Natural killer cell (primary cell): ENCODE measurements around the gene HDAC3. TPM values are rescaled to one million over a fixed set of nuclear protein-coding genes. Genes with fewer than 3 reads are reported as not detected.

Source experiments
- ATAC-seq, 3 donors: fragments of 150-1000 bp in 2 of 3; fragments of 200-7000 bp in 1 of 3; cut with Tn5 transposase; 1 replicate in 1 of 3; 2 replicates in 2 of 3; pipeline ENCODE4 v1.10.0; 2021; ENCODE audit warnings: mild to moderate bottlenecking in 2 of 3, moderate library complexity in 2 of 3
- DNase-seq, 2 donors: peaks; one replicate each; pipeline versions ENCODE4 v3.0.0 to v3.0.0-alpha.2; 2013 to 2021; ENCODE audit warnings: mixed read lengths in 1 of 2
- H3K27ac ChIP-seq: one replicate; pipeline ENCODE4 v1.5.1; 2013; ENCODE audit warnings: mild to moderate bottlenecking, low read length
- H3K27me3 ChIP-seq: one replicate; pipeline ENCODE4 v1.6.1; 2013; ENCODE audit warnings: low read length; ENCODE audit not compliant: control insufficient read depth, insufficient read depth
- H3K36me3 ChIP-seq: one replicate; pipeline ENCODE4 v1.6.1; 2013; ENCODE audit warnings: low read length; ENCODE audit not compliant: control insufficient read depth, insufficient read depth
- H3K4me1 ChIP-seq: one replicate; pipeline ENCODE4 v1.6.1; 2013; ENCODE audit warnings: low read length; ENCODE audit not compliant: control insufficient read depth, insufficient read depth
- H3K4me3 ChIP-seq: one replicate; pipeline ENCODE4 v1.5.1; 2013; ENCODE audit warnings: low read length
- H3K9me3 ChIP-seq: one replicate; pipeline ENCODE4 v1.6.1; 2013; ENCODE audit warnings: low read length; ENCODE audit not compliant: control insufficient read depth, insufficient read depth
- H3K27ac Mint-ChIP-seq, 2 donors: one replicate each; pipeline ENCODE4 v1.8.0; 2022; ENCODE audit warnings: mild to moderate bottlenecking in 2 of 2, mixed read lengths in 2 of 2, moderate library complexity in 1 of 2
- H3K27me3 Mint-ChIP-seq, 2 donors: one replicate each; pipeline ENCODE4 v1.8.0; 2022; ENCODE audit warnings: low read depth in 2 of 2, mixed read lengths in 2 of 2
- H3K36me3 Mint-ChIP-seq: one replicate; pipeline ENCODE4 v1.8.0; 2022; ENCODE audit warnings: mixed read lengths
- H3K4me1 Mint-ChIP-seq, 2 donors: one replicate each; pipeline ENCODE4 v1.8.0; 2022; ENCODE audit warnings: mixed read lengths in 2 of 2
- H3K4me3 Mint-ChIP-seq: one replicate; pipeline ENCODE4 v1.8.0; 2022; ENCODE audit warnings: mild to moderate bottlenecking, moderate library complexity, mixed read lengths
- H3K9me3 Mint-ChIP-seq, 2 donors: one replicate each; pipeline ENCODE4 v1.8.0; 2022; ENCODE audit warnings: mixed read lengths in 2 of 2
- CTCF ChIP-seq: fragments of 200-600 bp; IDR thresholded peaks from one replicate; pipeline ENCODE4 v1.8.0; 2022; ENCODE audit warnings: antibody characterized with exemption
- WGBS: methylation state at CpG from one replicate; pipeline ENCODE4 v1.1.7; 2013; ENCODE audit warnings: missing lambda C conversion rate; ENCODE audit not compliant: insufficient coverage; 5-methylcytosine and 5-hydroxymethylcytosine counted together
- intact Hi-C: fragments of 100-400 bp; cut with micrococcal nuclease; formaldehyde crosslinking; loops from one replicate; pipeline ENCODE4 v1.14.2; 2022
- total RNA-seq, 4 donors: library from RNA; stranded (reverse); fragments of 120-200 nt in 1 of 4; gene quantifications; one replicate each; pipeline versions ENCODE4 v1.2.3 to v1.2.4, GENCODE V29; 2013 to 2022

HDAC3 gene
- total RNA-seq, 3 donors from 2014 or later (not counting 1 experiment from before 2014, with no cell fraction given), result 66.0 to 85.7 (median 74.7) TPM

GRCh38 chr5:141672841-141673813 lies 36.5 kb upstream of the HDAC3 start:
- Mint-ChIP-seq H3K36me3 (no peaks in the 10 kb centered on the region), H3K27me3 (no peaks in the 10 kb centered on the region), H3K4me3 (no peak overlapping the region), H3K4me1 (peaks cover 0 to 2% of the 10 kb centered on the region in 2 donors), H3K27ac (no peak overlapping the region), H3K9me3 (no peaks in the 10 kb centered on the region)
- H3K9me3 ChIP-seq, result no peaks in the 10 kb centered on the region
- 91% methylated on average over 15 of the region's 19 CpGs for WGBS
- intact Hi-C loops, result no loop called here
- H3K4me1 ChIP-seq, result no peaks in the 10 kb centered on the region
- no peak overlapping the region for H3K4me3 ChIP-seq
- ATAC-seq (no peak), DNase-seq (no peak)
- no peaks in the 10 kb centered on the region for H3K27me3 ChIP-seq
- H3K36me3 ChIP-seq, result peaks cover 2% of the 10 kb centered on the region
- no peak for TF ChIP-seq CTCF
- no peak overlapping the region for H3K27ac ChIP-seq

- intact Hi-C loops, result no loop called here
- WGBS, result 94% methylated on average over 23 of the region's 23 CpGs
- Mint-ChIP-seq H3K9me3 (no peaks in the 10 kb centered on the region), H3K4me3 (no peak overlapping the region), H3K27me3 (no peaks in the 10 kb centered on the region), H3K36me3 (no peaks in the 10 kb centered on the region), H3K27ac (no peak overlapping the region), H3K4me1 (no peaks in the 10 kb centered on the region)
- Histone ChIP-seq H3K36me3 (peaks cover 2% of the 10 kb centered on the region), H3K27ac (no peak overlapping the region), H3K4me1 (no peaks in the 10 kb centered on the region), H3K4me3 (no peak overlapping the region), H3K9me3 (no peaks in the 10 kb centered on the region), H3K27me3 (no peaks in the 10 kb centered on the region)
- ATAC-seq (no peak), DNase-seq (no peak)
- no peak for TF ChIP-seq CTCF
Measured at GRCh38 chr5:141672071-141672840, 35.6 kb upstream of the HDAC3 start.

GRCh38 chr5:141669520-141669919 lies 32.9 kb upstream of the HDAC3 start:
- 72% methylated on average over 4 of the region's 4 CpGs for WGBS
- H3K4me3 Mint-ChIP-seq, result no peak overlapping the region
- peaks cover 4 to 5% of the 10 kb centered on the region in 2 donors for H3K4me1 Mint-ChIP-seq
- no peaks in the 10 kb centered on the region for H3K36me3 Mint-ChIP-seq
- DNase-seq, result no peak
- TF ChIP-seq CTCF, result no peak
- Histone ChIP-seq H3K27me3 (no peaks in the 10 kb centered on the region), H3K9me3 (no peaks in the 10 kb centered on the region), H3K36me3 (peaks cover 2% of the 10 kb centered on the region), H3K4me3 (no peak overlapping the region), H3K4me1 (peaks cover 3% of the 10 kb centered on the region), H3K27ac (no peak overlapping the region)
- intact Hi-C loops, result loop anchor here (10.0 kb wide), 1 partner anchor 475 kb away; no protein-coding TSS in a partner anchor
- no peak for ATAC-seq
- peak overlapping the region in 1 of 2 donors; percentile 6 for H3K27ac Mint-ChIP-seq
- H3K9me3 Mint-ChIP-seq, result no peaks in the 10 kb centered on the region
- no peaks in the 10 kb centered on the region for H3K27me3 Mint-ChIP-seq
